CD4-positive, alpha-beta T cell treated with Interleukin-17A for 1 hour (primary cell): ENCODE measurements around the gene CAPN14.

Experiments used
- DNase-seq: peaks from one replicate; pipeline ENCODE4 v3.0.0-alpha.2; 2020

Gene CAPN14

GRCh38 chr2:31240381-31241365, 23.4 kb upstream of the CAPN14 start:
- DNase-seq: no peak

GRCh38 chr2:31239593-31240177, 22.4 kb upstream of the CAPN14 start:
- DNase-seq: no peak

GRCh38 chr2:31238906-31239592, 21.7 kb upstream of the CAPN14 start:
- DNase-seq: no peak

- no peak for DNase-seq
Measured at GRCh38 chr2:31238126-31238905, 21.0 kb upstream of the CAPN14 start.

GRCh38 chr2:31237348-31238017, 20.2 kb upstream of the CAPN14 start:
- DNase-seq: no peak

GRCh38 chr2:31236433-31237205, 19.3 kb upstream of the CAPN14 start:
- DNase-seq: no peak

GRCh38 chr2:31235504-31235902, 18.2 kb upstream of the CAPN14 start:
- no peak for DNase-seq

- no peak for DNase-seq
Measured at GRCh38 chr2:31234683-31235503, 17.6 kb upstream of the CAPN14 start.

- DNase-seq: peak; percentile 80
Measured at GRCh38 chr2:31233741-31234682, 16.7 kb upstream of the CAPN14 start, which contains the start of gene EHD3. Gene EHD3 (plus strand): TSS chr2:31234152. CDS start chr2:31234622, 470 bp downstream.

GRCh38 chr2:31233231-31233630, 15.9 kb upstream of the CAPN14 start:
- DNase-seq: no peak

- no peak for DNase-seq
Measured at GRCh38 chr2:31232586-31232985, 15.3 kb upstream of the CAPN14 start.

GRCh38 chr2:31231571-31232302, 14.4 kb upstream of the CAPN14 start:
- DNase-seq: no peak

- DNase-seq: no peak
Measured at GRCh38 chr2:31230751-31231150, 13.4 kb upstream of the CAPN14 start.

GRCh38 chr2:31228717-31229116, 11.4 kb upstream of the CAPN14 start:
- DNase-seq: no peak

- DNase-seq: no peak
Measured at GRCh38 chr2:31227711-31228125, 10.4 kb upstream of the CAPN14 start.

- no peak for DNase-seq
Measured at GRCh38 chr2:31227110-31227509, 9.8 kb upstream of the CAPN14 start.

- DNase-seq: no peak
Measured at GRCh38 chr2:31226266-31226665, 9.0 kb upstream of the CAPN14 start.

GRCh38 chr2:31223749-31224148, 6.4 kb upstream of the CAPN14 start:
- no peak for DNase-seq
